RWPE2 (cell line): ENCODE results near the gene FOXS1.

Experiments used
- ATAC-seq: fragments of 200-7000 bp; cut with Tn5 transposase; 3 replicates; pipeline ENCODE4 v1.9.1; 2021; ENCODE audit warnings: low read depth
- DNase-seq: peaks from one replicate; pipeline ENCODE4 v3.0.0-alpha.2; 2020; ENCODE audit warnings: low spot score
- H3K27ac ChIP-seq: fragments of 450-650 bp; 2 replicates; pipeline ENCODE4 v1.5.1; 2017; ENCODE audit warnings: mild to moderate bottlenecking; ENCODE audit not compliant: poor library complexity, severe bottlenecking
- H3K27me3 ChIP-seq: fragments of 250-450 bp; sonication (Bioruptor Pico); 2 replicates; pipeline ENCODE4 v1.5.1; 2021; ENCODE audit warnings: mild to moderate bottlenecking, moderate library complexity; ENCODE audit not compliant: insufficient read depth, poor library complexity, severe bottlenecking
- H3K36me3 ChIP-seq: fragments of 250-450 bp; sonication (Bioruptor Pico); 2 replicates; pipeline ENCODE4 v1.5.1; 2020; ENCODE audit warnings: low read depth, mild to moderate bottlenecking, moderate library complexity
- H3K4me1 ChIP-seq: fragments of 250-450 bp; sonication (Bioruptor Pico); 2 replicates; pipeline ENCODE4 v1.5.1; 2021; ENCODE audit warnings: mild to moderate bottlenecking, moderate library complexity; ENCODE audit not compliant: insufficient read depth, poor library complexity, severe bottlenecking
- H3K4me3 ChIP-seq: fragments of 250-450 bp; sonication (Bioruptor Pico); 2 replicates; pipeline ENCODE4 v1.5.1; 2021; ENCODE audit warnings: mild to moderate bottlenecking, moderate library complexity; ENCODE audit not compliant: severe bottlenecking
- H3K9me3 ChIP-seq: fragments of 250-450 bp; sonication (Bioruptor Pico); 2 replicates; pipeline ENCODE4 v1.5.1; 2021; ENCODE audit warnings: mild to moderate bottlenecking, moderate library complexity; ENCODE audit not compliant: severe bottlenecking
- TF ChIP-seq, protein P1 (sequence below): fragments of 450-650 bp; IDR thresholded peaks from one replicate; pipeline ENCODE4 v1.5.1; 2017; ENCODE audit warnings: mild to moderate bottlenecking, moderate library complexity; ENCODE audit not compliant: poor library complexity, severe bottlenecking

Gene FOXS1

GRCh38 chr20:31846793-31847138 lies 1.4 kb upstream of the FOXS1 start:
- Histone ChIP-seq H3K27ac (no peak overlapping the region), H3K36me3 (no peaks in the 10 kb centered on the region), H3K4me3 (no peak overlapping the region), H3K27me3 (peaks cover 17% of the 10 kb centered on the region), H3K9me3 (no peaks in the 10 kb centered on the region), H3K4me1 (peaks cover 11% of the 10 kb centered on the region)
- DNase-seq (no peak), ATAC-seq (no peak)
- TF ChIP-seq, protein P1, sequence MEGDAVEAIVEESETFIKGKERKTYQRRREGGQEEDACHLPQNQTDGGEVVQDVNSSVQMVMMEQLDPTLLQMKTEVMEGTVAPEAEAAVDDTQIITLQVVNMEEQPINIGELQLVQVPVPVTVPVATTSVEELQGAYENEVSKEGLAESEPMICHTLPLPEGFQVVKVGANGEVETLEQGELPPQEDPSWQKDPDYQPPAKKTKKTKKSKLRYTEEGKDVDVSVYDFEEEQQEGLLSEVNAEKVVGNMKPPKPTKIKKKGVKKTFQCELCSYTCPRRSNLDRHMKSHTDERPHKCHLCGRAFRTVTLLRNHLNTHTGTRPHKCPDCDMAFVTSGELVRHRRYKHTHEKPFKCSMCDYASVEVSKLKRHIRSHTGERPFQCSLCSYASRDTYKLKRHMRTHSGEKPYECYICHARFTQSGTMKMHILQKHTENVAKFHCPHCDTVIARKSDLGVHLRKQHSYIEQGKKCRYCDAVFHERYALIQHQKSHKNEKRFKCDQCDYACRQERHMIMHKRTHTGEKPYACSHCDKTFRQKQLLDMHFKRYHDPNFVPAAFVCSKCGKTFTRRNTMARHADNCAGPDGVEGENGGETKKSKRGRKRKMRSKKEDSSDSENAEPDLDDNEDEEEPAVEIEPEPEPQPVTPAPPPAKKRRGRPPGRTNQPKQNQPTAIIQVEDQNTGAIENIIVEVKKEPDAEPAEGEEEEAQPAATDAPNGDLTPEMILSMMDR: peak; percentile 87

GRCh38 chr20:31844737-31845299 lies 586 bp downstream of the FOXS1 start:
- ATAC-seq (no peak), DNase-seq (peak; percentile 85)
- H3K27ac ChIP-seq: no peak overlapping the region
- TF ChIP-seq, protein P1: no peak
- H3K4me1 ChIP-seq: peaks cover 15% of the 10 kb centered on the region
- H3K36me3 ChIP-seq: no peaks in the 10 kb centered on the region
- H3K9me3 ChIP-seq: no peaks in the 10 kb centered on the region
- no peak overlapping the region for H3K4me3 ChIP-seq
- H3K27me3 ChIP-seq: peaks cover 10% of the 10 kb centered on the region

- TF ChIP-seq, protein P1: no peak
- Histone ChIP-seq H3K4me3 (no peak overlapping the region), H3K27ac (no peak overlapping the region), H3K9me3 (no peaks in the 10 kb centered on the region), H3K27me3 (peaks cover under 1% of the 10 kb centered on the region), H3K4me1 (peaks cover 15% of the 10 kb centered on the region), H3K36me3 (no peaks in the 10 kb centered on the region)
- ATAC-seq (no peak), DNase-seq (no peak)
Measured at GRCh38 chr20:31843881-31844280, 1.5 kb downstream of the FOXS1 start.

DNA sequence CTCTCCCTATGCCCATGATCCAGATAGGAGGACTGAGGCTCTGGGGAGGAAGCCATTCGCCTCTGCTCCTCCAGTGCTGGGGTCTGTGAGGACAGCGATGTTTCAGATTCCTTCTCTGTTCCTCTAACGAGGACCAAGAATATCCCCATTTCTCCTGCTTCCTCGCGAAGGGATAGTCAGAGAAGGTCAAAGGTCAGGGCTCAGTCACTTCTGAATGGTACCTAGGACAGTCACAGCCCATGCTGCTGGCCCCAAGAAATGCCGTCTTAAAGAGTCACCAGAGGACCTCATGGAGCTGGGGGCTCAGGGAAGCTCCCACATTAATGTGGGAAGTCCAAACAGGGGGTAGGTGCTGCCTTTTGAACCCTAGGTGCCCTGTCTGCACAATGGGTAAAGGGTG lies 2.1 kb downstream of the FOXS1 start:
- Histone ChIP-seq H3K27ac (no peak overlapping the region), H3K4me1 (peaks cover 18% of the 10 kb centered on the region), H3K36me3 (no peaks in the 10 kb centered on the region), H3K9me3 (no peaks in the 10 kb centered on the region), H3K4me3 (no peak overlapping the region), H3K27me3 (no peaks in the 10 kb centered on the region)
- TF ChIP-seq, protein P1: no peak
- DNase-seq: no peak
- no peak for ATAC-seq

DNA sequence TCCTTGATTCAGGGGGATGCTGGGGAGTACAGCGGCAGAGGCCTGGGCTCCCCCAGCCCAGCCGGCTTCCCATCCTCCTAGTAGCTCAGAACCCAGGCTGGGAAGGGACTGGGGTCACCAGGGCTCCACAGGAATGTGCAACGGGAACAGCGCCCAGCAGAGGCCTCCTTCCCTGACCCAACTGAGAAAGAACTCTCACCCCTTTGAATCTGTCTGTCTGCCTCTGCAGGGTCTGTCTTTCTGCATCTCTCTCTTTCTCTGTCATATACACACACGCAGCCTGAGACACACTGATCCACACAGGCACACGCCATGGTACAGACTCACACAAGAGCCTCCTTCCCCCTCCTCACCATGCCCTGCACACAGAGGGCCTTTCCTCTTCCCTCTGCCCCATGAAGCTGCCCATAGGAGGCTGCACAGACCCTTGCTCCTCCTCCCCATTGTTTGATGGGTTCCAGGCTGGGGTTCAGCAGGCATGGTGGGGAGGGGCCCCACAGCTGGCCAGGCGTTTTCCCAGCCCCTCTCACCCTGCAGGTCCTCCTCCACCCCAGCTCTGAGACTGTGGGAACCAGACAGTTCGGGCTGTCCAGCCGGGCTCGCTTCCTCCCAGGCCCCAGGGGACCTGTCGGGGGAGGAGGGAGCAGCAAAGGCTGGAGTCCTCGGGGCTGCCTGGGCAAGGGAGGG lies 2.8 kb downstream of the FOXS1 start:
- ATAC-seq (peak; percentile 7), DNase-seq (peak; percentile 83)
- no peaks in the 10 kb centered on the region for H3K36me3 ChIP-seq
- H3K4me1 ChIP-seq: peaks cover 24% of the 10 kb centered on the region
- no peaks in the 10 kb centered on the region for H3K9me3 ChIP-seq
- H3K4me3 ChIP-seq: no peak overlapping the region
- TF ChIP-seq, protein P1: no peak
- H3K27me3 ChIP-seq: no peaks in the 10 kb centered on the region
- H3K27ac ChIP-seq: peak overlapping the region; percentile 36
